K562 (cell line): Measurements from ENCODE around the gene INHBC. TPM values are rescaled to one million over a fixed set of nuclear protein-coding genes. Genes with fewer than 3 reads are reported as not detected.

Experiments used
- EP400 ChIP-seq: fragments of 450-650 bp; IDR thresholded peaks from 2 replicates; pipeline ENCODE4 v1.6.1; 2017; ENCODE audit warnings: antibody characterized with exemption, mild to moderate bottlenecking, moderate library complexity
- ESRRA ChIP-seq: fragments of 450-650 bp; IDR thresholded peaks from 2 replicates; pipeline ENCODE4 v1.6.1; 2014; ENCODE audit warnings: low read depth, mild to moderate bottlenecking, moderate library complexity, borderline replicate concordance
- GTF2A2 ChIP-seq: IDR thresholded peaks from 2 replicates; pipeline ENCODE4 v1.6.1; 2016; ENCODE audit warnings: mild to moderate bottlenecking, missing genetic modification characterization, missing compliant biosample characterization
- KDM5B ChIP-seq: fragments of 200-600 bp; sonication (generic); IDR thresholded peaks from 2 replicates; pipeline ENCODE4 v1.6.1; 2012; ENCODE audit warnings: low read depth, mild to moderate bottlenecking, moderate library complexity, low read length, control low read depth, inconsistent platforms; ENCODE audit not compliant: insufficient replicate concordance
- L3MBTL2 ChIP-seq: fragments of 450-650 bp; IDR thresholded peaks from 2 replicates; pipeline ENCODE4 v1.6.1; 2016; ENCODE audit warnings: mild to moderate bottlenecking, moderate library complexity
- NFRKB ChIP-seq: fragments of 450-650 bp; IDR thresholded peaks from 2 replicates; pipeline ENCODE4 v1.6.1; 2016; ENCODE audit warnings: low read depth
- NKRF ChIP-seq: fragments of 450-650 bp; IDR thresholded peaks from 2 replicates; pipeline ENCODE4 v1.6.1; 2016; ENCODE audit warnings: borderline replicate concordance
- TAF1 ChIP-seq: IDR thresholded peaks from 2 replicates; pipeline ENCODE4 v1.6.1; 2011; ENCODE audit warnings: mild to moderate bottlenecking, low read length, moderate library complexity; ENCODE audit not compliant: insufficient read depth, control insufficient read depth, severe bottlenecking; ENCODE audit errors: extremely low read depth
- TEAD4 ChIP-seq, 2 experiments: sonication (generic) in 1 of 2; formaldehyde crosslinking in 1 of 2; IDR thresholded peaks; 2 replicates each; pipeline versions ENCODE4 v1.6.1 to v1.8.0; 2012 to 2022; ENCODE audit warnings: borderline replicate concordance in 1 of 2, inconsistent platforms in 1 of 2, low read length in 1 of 2, mild to moderate bottlenecking in 1 of 2, missing genetic modification reagents in 1 of 2
- THAP12 ChIP-seq: fragments of 250-450 bp; sonication (Bioruptor Pico); IDR thresholded peaks from 2 replicates; pipeline ENCODE4 v1.9.0; 2021; ENCODE audit warnings: mild to moderate bottlenecking, inconsistent platforms
- ZBTB40 ChIP-seq, 2 experiments: fragments of 450-650 bp in 1 of 2; sonication (generic) in 1 of 2; formaldehyde crosslinking in 1 of 2; IDR thresholded peaks; 2 replicates each; pipeline versions ENCODE4 v1.7.1 to v1.9.0; 2016 to 2022; ENCODE audit warnings: inconsistent platforms in 1 of 2, mild to moderate bottlenecking in 1 of 2, missing genetic modification reagents in 1 of 2
- polyA plus RNA-seq, 8 experiments: library from polyadenylated mRNA; depleted of rRNA in 4 of 8; stranded (reverse) in 5 of 8; unstranded in 3 of 8; fragments of >200 nt; fragmentation: Nextera tagmentation in 2 of 8; fragmentation: Illumina TruSeq in 1 of 8; extraction: Ambion mirVana in 2 of 8; extraction: Trizol in 1 of 8; gene quantifications; 2 replicates each; pipeline versions ENCODE4 v1.2.1 to v1.2.3, GENCODE V29; 2011 to 2014; ENCODE audit warnings: inconsistent platforms in 1 of 8, missing spikeins in 1 of 8
- total RNA-seq, 7 experiments: library from RNA; depleted of rRNA in 6 of 7; stranded (reverse); fragments of >200 nt in 6 of 7; fragmentation: Illumina TruSeq in 2 of 7; extraction: Trizol in 2 of 7; gene quantifications; 2 replicates each; pipeline versions ENCODE4 v1.2.1 to v1.2.3, GENCODE V29; 2011 to 2021; ENCODE audit warnings: low replicate concordance in 1 of 7

Gene INHBC
- total and polyA plus RNA-seq, 9 of the 15 experiments (the other 6 are each of a cell fraction or from before 2014, with no cell fraction given), result 0.07 to 0.24 (median 0.15) TPM; not detected in 4

- TF ChIP-seq ZBTB40 (IDR thresholded peaks at IDR 0.05) (peak; percentile 67), ZBTB40 (CRISPR knock-in tag; IDR thresholded peaks at IDR 0.05) (no peak), KDM5B (peak; percentile 22), ESRRA (no peak), TAF1 (peak; percentile 57), EP400 (peak; percentile 31; the same call in 1 of the 2 replicates), NKRF (0 out of 2 replicates have a peak, but pooled peaks have one; percentile 46), GTF2A2 (0 out of 2 replicates have a peak, but pooled peaks have one; percentile 29), TEAD4 (IDR thresholded peaks at IDR 0.05; ENCODE audit: low read length) (no peak; the same call in 1 of the 2 replicates), TEAD4 (CRISPR knock-in tag; IDR thresholded peaks at IDR 0.05; ENCODE audit: borderline replicate concordance) (no peak), THAP12 (CRISPR knock-in tag) (0 out of 2 replicates have a peak, but pooled peaks have one; percentile 16), NFRKB (peak; percentile 76; the same call in 1 of the 2 replicates), L3MBTL2 (peak; percentile 62; the same call in 1 of the 2 replicates)
Measured at GRCh38 chr12:57430112-57430930, 4.3 kb upstream of the INHBC start (continued).
